Measurements from ENCODE around the gene CYB5R4.

- TF ChIP-seq CTCF (conservative IDR thresholded peaks at IDR 0.05; ENCODE audit: low read length): no peak
- TF ChIP-seq EZH2phosphoT487 (IDR thresholded peaks at IDR 0.05; ENCODE audit: borderline replicate concordance): no peak
These were observed 107.0 kb downstream of the CYB5R4 start for GRCh38 chr6:83966539-83966938.
